Neural cell (in vitro differentiated cells): ENCODE measurements around the gene AP1S1.

ENCODE experiments used
- CTCF ChIP-seq: fragments of 450-650 bp; IDR thresholded peaks from 2 replicates; pipeline ENCODE4 v1.5.1; 2014; ENCODE audit warnings: antibody characterized with exemption, mild to moderate bottlenecking, moderate library complexity; ENCODE audit not compliant: poor library complexity, severe bottlenecking
- EP300 ChIP-seq: fragments of 450-650 bp; conservative IDR thresholded peaks from 2 replicates; pipeline ENCODE4 v1.6.1; 2014; ENCODE audit warnings: antibody characterized with exemption, mild to moderate bottlenecking, moderate library complexity; ENCODE audit not compliant: poor library complexity, severe bottlenecking
- EZH2 ChIP-seq: fragments of 200-600, 300-800 bp; shearing (Covaris generic), sonication (generic); IDR thresholded peaks from 2 replicates; pipeline ENCODE4 v1.6.1; 2014; ENCODE audit warnings: antibody characterized with exemption, low read length, borderline replicate concordance, mild to moderate bottlenecking; ENCODE audit not compliant: insufficient read depth, poor library complexity, severe bottlenecking
- POLR2AphosphoS5 ChIP-seq: IDR thresholded peaks from 2 replicates; pipeline ENCODE4 v1.6.1; 2012
- RAD21 ChIP-seq: fragments of 450-650 bp; conservative IDR thresholded peaks from 2 replicates; pipeline ENCODE4 v1.6.1; 2014; ENCODE audit warnings: antibody characterized with exemption, mild to moderate bottlenecking, moderate library complexity
- TAF1 ChIP-seq: IDR thresholded peaks from 2 replicates; pipeline ENCODE4 v1.6.1; 2012; ENCODE audit warnings: low read depth
- TF ChIP-seq, protein P1 (sequence below): IDR thresholded peaks from 2 replicates; pipeline ENCODE4 v1.6.1; 2012; ENCODE audit warnings: borderline replicate concordance

DNA sequence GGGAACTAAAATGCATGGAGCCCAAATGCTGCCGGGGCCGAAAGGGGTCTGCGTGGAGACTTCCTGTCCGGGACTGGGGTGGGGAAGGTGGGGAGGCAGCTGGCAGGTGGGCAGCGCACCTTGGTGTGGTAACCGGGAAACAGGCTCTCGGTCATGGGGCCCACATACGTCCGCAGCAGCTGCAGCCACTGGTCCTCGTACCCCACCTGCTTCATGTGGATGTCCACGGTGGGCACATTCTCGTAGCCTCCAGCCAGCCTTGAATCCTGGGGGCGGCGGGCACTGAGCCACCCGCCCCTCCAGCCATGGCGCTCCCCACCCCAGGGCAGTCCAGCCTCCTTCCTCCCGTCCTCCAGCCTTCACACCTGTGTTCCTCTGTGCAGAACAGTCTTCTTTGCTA, 53.2 kb downstream of the AP1S1 start:
- TF ChIP-seq CTCF (no peak), EZH2 (no peak), RAD21 (no peak), TAF1 (no peak), POLR2AphosphoS5 (no peak), EP300 (no peak)
- TF ChIP-seq, protein P1, sequence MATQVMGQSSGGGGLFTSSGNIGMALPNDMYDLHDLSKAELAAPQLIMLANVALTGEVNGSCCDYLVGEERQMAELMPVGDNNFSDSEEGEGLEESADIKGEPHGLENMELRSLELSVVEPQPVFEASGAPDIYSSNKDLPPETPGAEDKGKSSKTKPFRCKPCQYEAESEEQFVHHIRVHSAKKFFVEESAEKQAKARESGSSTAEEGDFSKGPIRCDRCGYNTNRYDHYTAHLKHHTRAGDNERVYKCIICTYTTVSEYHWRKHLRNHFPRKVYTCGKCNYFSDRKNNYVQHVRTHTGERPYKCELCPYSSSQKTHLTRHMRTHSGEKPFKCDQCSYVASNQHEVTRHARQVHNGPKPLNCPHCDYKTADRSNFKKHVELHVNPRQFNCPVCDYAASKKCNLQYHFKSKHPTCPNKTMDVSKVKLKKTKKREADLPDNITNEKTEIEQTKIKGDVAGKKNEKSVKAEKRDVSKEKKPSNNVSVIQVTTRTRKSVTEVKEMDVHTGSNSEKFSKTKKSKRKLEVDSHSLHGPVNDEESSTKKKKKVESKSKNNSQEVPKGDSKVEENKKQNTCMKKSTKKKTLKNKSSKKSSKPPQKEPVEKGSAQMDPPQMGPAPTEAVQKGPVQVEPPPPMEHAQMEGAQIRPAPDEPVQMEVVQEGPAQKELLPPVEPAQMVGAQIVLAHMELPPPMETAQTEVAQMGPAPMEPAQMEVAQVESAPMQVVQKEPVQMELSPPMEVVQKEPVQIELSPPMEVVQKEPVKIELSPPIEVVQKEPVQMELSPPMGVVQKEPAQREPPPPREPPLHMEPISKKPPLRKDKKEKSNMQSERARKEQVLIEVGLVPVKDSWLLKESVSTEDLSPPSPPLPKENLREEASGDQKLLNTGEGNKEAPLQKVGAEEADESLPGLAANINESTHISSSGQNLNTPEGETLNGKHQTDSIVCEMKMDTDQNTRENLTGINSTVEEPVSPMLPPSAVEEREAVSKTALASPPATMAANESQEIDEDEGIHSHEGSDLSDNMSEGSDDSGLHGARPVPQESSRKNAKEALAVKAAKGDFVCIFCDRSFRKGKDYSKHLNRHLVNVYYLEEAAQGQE = no peak
